OCI-LY7 (cell line): ENCODE measurements around the gene KIAA0232.

ENCODE experiments used
- EZH2phosphoT487 ChIP-seq: fragments of 200-600 bp; sonication (generic); IDR thresholded peaks from 2 replicates; pipeline ENCODE4 v1.6.1; 2018; ENCODE audit warnings: low read depth, borderline replicate concordance, mild to moderate bottlenecking, mixed run types, antibody characterized with exemption, low read length, moderate library complexity, mixed read lengths
- TF ChIP-seq, protein P1 (sequence below): fragments of 200-600 bp; sonication (generic); conservative IDR thresholded peaks from 2 replicates; pipeline ENCODE4 v1.5.1; 2014; ENCODE audit warnings: mild to moderate bottlenecking, antibody characterized with exemption, low read length, moderate library complexity, mixed read lengths

DNA sequence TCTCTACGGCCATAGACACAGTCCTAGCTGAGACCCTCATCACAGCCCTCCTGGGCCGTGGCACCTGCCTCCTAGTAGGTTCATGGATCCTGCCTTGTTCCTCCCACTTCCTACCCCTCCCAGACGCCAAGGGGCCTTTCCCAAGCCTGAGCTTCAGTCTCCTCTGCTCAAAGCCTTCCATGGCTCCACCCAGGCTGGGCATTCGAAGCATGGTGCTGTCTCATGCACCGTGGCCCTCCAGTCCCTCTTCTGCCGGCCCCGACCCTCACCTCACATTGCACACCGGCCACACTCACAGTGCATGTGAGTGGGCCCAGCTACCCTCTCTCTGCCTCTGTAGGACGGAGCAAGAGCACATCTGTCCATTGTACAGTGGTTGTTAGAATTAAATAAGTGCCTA lies 21.7 kb upstream of the KIAA0232 start:
- TF ChIP-seq, protein P1, sequence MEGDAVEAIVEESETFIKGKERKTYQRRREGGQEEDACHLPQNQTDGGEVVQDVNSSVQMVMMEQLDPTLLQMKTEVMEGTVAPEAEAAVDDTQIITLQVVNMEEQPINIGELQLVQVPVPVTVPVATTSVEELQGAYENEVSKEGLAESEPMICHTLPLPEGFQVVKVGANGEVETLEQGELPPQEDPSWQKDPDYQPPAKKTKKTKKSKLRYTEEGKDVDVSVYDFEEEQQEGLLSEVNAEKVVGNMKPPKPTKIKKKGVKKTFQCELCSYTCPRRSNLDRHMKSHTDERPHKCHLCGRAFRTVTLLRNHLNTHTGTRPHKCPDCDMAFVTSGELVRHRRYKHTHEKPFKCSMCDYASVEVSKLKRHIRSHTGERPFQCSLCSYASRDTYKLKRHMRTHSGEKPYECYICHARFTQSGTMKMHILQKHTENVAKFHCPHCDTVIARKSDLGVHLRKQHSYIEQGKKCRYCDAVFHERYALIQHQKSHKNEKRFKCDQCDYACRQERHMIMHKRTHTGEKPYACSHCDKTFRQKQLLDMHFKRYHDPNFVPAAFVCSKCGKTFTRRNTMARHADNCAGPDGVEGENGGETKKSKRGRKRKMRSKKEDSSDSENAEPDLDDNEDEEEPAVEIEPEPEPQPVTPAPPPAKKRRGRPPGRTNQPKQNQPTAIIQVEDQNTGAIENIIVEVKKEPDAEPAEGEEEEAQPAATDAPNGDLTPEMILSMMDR = no peak
- TF ChIP-seq EZH2phosphoT487 = no peak
